D721Med (cell line): ENCODE data around the gene VAV3.

ENCODE experiments used
- DNase-seq: peaks from one replicate; pipeline ENCODE4 v3.0.0; 2011; ENCODE audit warnings: low spot score; ENCODE audit not compliant: insufficient read length
- FAIRE-seq: peaks from 2 replicates; lab custom pipeline; 2011; peaks lifted over from hg19 to GRCh38; lab: Jason Lieb, UNC
- CTCF ChIP-seq: IDR thresholded peaks from 2 replicates; pipeline ENCODE4 v1.5.1; 2012; ENCODE audit warnings: mild to moderate bottlenecking, control low read depth; ENCODE audit not compliant: insufficient read depth; ENCODE audit errors: missing control alignments

Gene VAV3

GRCh38 chr1:107963008-107963407 lies 2.0 kb downstream of the VAV3 start:
- DNase-seq (no peak), FAIRE-seq (no peak)
- TF ChIP-seq CTCF: no peak

- FAIRE-seq (no peak), DNase-seq (no peak)
- TF ChIP-seq CTCF: no peak
Measured at GRCh38 chr1:107954719-107955415, 10.1 kb downstream of the VAV3 start.

- FAIRE-seq (no peak), DNase-seq (no peak)
- no peak for TF ChIP-seq CTCF
Measured at GRCh38 chr1:107954126-107954525, 10.9 kb downstream of the VAV3 start.

- no peak for FAIRE-seq
- TF ChIP-seq CTCF: no peak
- no peak for DNase-seq
Measured at GRCh38 chr1:107953556-107953955, 11.4 kb downstream of the VAV3 start.

- no peak for DNase-seq
- TF ChIP-seq CTCF: no peak
- FAIRE-seq: no peak
Measured at GRCh38 chr1:107952989-107953388, 12.0 kb downstream of the VAV3 start.

- TF ChIP-seq CTCF: no peak
- FAIRE-seq (no peak), DNase-seq (no peak)
Measured at GRCh38 chr1:107950464-107950863, 14.5 kb downstream of the VAV3 start.

- no peak for TF ChIP-seq CTCF
- no peak for DNase-seq
- no peak for FAIRE-seq
Measured at GRCh38 chr1:107949467-107950253, 15.3 kb downstream of the VAV3 start.
